GM23248 (cell line): ENCODE data around the gene NUDT14. TPM values are rescaled to one million over a fixed set of nuclear protein-coding genes. Genes with fewer than 3 reads are reported as not detected.

Experiments
- DNase-seq: peaks from one replicate; pipeline ENCODE4 v3.0.0-alpha.2; 2015
- H2AFZ ChIP-seq: fragments of 200-600 bp; sonication (generic); 2 replicates; pipeline ENCODE4 v1.6.1; 2016; ENCODE audit warnings: antibody characterized with exemption
- H3F3A ChIP-seq: fragments of 200-600 bp; sonication (generic); 2 replicates; pipeline ENCODE4 v1.6.1; 2016; ENCODE audit warnings: mild to moderate bottlenecking, antibody characterized with exemption, mixed run types; ENCODE audit not compliant: insufficient read depth
- H3K27ac ChIP-seq: fragments of 200-600 bp; sonication (generic); 2 replicates; pipeline ENCODE4 v1.5.1; 2016; ENCODE audit warnings: mild to moderate bottlenecking
- H3K27me3 ChIP-seq: fragments of 200-600 bp; sonication (generic); replicated peaks from 2 replicates; pipeline ENCODE4 v1.6.1; 2016; ENCODE audit warnings: mild to moderate bottlenecking; ENCODE audit not compliant: insufficient read depth
- H3K36me3 ChIP-seq: fragments of 200-600 bp; sonication (generic); 2 replicates; pipeline ENCODE4 v1.6.1; 2016; ENCODE audit warnings: low read depth, mild to moderate bottlenecking
- H3K4me1 ChIP-seq: fragments of 200-600 bp; sonication (generic); 2 replicates; pipeline ENCODE4 v1.6.1; 2016; ENCODE audit warnings: mild to moderate bottlenecking; ENCODE audit not compliant: insufficient read depth
- H3K4me2 ChIP-seq: fragments of 200-600 bp; sonication (generic); one replicate; pipeline ENCODE4 v1.6.1; 2016; ENCODE audit warnings: mild to moderate bottlenecking; ENCODE audit not compliant: unreplicated experiment
- H3K4me3 ChIP-seq: fragments of 200-600 bp; sonication (generic); 2 replicates; pipeline ENCODE4 v1.5.1; 2016; ENCODE audit warnings: mild to moderate bottlenecking
- H3K79me2 ChIP-seq: fragments of 200-600 bp; sonication (generic); 2 replicates; pipeline ENCODE4 v1.6.1; 2016; ENCODE audit warnings: mild to moderate bottlenecking; ENCODE audit not compliant: insufficient read depth
- H3K9ac ChIP-seq: fragments of 200-600 bp; sonication (generic); 2 replicates; pipeline ENCODE4 v1.6.1; 2016; ENCODE audit warnings: mild to moderate bottlenecking
- H3K9me2 ChIP-seq: fragments of 200-600 bp; sonication (generic); 2 replicates; pipeline ENCODE4 v1.6.1; 2016; ENCODE audit warnings: mixed run types, mild to moderate bottlenecking, moderate library complexity; ENCODE audit not compliant: insufficient read depth
- H3K9me3 ChIP-seq: fragments of 200-600 bp; sonication (generic); one replicate; pipeline ENCODE4 v1.6.1; 2017; ENCODE audit warnings: low read depth
- H4K20me1 ChIP-seq: fragments of 200-600 bp; sonication (generic); 2 replicates; pipeline ENCODE4 v1.6.0; 2016; ENCODE audit not compliant: insufficient read depth
- EZH2 ChIP-seq: fragments of 200-600 bp; sonication (generic); IDR thresholded peaks from 2 replicates; pipeline ENCODE4 v1.6.1; 2018; ENCODE audit warnings: antibody characterized with exemption, mild to moderate bottlenecking; ENCODE audit not compliant: insufficient read depth, poor library complexity, severe bottlenecking
- EZH2phosphoT487 ChIP-seq: fragments of 200-600 bp; sonication (generic); IDR thresholded peaks from 2 replicates; pipeline ENCODE4 v1.6.1; 2018; ENCODE audit warnings: antibody characterized with exemption, moderate library complexity, mild to moderate bottlenecking, low read depth; ENCODE audit not compliant: insufficient read depth
- WGBS, 2 experiments: methylation state at CpG; one replicate each; pipeline ENCODE4 v1.1.6; 2015 to 2017; ENCODE audit warnings: low lambda C conversion rate in 2 of 2, low coverage in 1 of 2; ENCODE audit errors: missing lambda C conversion rate in 2 of 2; 5-methylcytosine and 5-hydroxymethylcytosine counted together
- in situ Hi-C: fragments of 300-500 bp; cut with MboI; formaldehyde crosslinking; loops from 2 replicates; pipeline ENCODE4 v1.15.0; 2020
- polyA plus RNA-seq: library from polyadenylated mRNA; unstranded; fragments of >200 nt; fragmentation: Nextera tagmentation; extraction: Ambion mirVana; gene quantifications from 2 replicates; pipeline ENCODE4 v1.2.1, GENCODE V29; 2016
- total RNA-seq: library from RNA; depleted of rRNA; stranded (reverse); fragments of >200 nt; shearing (Covaris generic); gene quantifications from 2 replicates; pipeline ENCODE4 v1.2.3, GENCODE V29; 2014

Gene NUDT14
- total and polyA plus RNA-seq, 2 experiments from 2014 or later, result 8.6 to 10.8 TPM

DNA sequence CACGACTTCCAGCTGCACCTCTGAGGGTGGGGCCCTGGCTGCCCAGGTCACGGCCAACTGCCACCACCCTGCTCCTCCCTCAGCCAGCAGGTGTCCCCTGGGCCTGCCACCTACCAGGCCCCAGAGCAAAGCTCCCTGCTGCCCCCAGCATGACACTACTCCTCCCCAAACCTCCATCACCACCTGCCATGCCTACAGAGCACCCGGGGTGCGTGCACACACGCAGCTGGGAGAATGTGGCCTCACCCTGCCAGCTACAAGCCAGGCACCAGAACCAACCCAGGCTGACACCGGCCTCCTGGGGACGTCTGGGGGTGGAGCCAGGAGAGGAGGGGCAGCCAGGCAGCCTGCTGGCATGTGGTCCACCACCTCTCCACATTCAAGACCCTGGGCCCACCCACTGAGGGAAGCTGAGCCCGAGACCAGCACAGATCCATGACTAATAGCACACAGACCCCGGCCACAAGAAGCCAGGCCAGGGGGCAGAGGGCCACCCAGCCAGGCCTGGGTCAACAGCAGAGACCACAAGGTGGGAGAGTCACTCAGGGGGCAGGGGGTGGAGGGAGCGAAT lies 15.9 kb downstream of the NUDT14 start:
- no peaks in the 10 kb centered on the region for H3K79me2 ChIP-seq
- in situ Hi-C loops, result no loop called here
- 70 to 74% methylated on average over 9 to 10 of the region's 10 CpGs for WGBS, 2 experiments

DNA sequence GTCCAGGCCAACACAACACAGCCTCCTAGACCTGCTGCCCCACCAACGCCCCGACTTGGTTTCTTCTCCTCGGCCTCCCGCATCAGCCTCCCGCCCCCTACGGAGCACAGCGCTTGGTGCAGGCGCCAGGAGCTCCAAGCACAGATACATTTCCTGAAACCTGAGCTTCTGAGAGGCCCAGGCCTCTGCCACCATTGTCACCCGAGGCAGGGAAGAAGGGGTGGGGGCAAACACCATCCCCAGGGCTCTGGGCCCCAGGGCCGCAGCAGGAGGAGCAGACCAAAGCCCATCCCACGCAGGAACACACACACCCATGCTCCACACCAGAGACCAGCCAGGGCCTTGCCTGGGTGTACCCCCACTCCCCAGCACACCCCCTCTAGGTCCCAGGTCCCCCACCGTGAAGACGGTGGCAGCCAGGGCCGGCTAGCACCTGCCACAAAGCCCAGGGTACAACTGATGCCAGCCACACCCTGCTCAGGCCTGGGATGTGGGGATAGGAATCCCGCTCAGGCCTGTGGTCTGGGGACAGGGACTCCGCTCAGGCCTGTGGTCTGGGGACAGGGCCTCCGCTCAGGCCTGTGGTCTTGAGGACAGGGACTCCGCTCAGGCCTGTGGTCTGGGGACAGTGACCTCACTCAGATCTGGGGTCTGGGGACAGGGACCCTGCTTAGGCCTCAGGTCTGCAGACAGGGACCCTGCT lies 17.9 kb downstream of the NUDT14 start:
- no peak overlapping the region for H3K4me3 ChIP-seq
- H3K9ac ChIP-seq, result no peak overlapping the region
- no peaks in the 10 kb centered on the region for H4K20me1 ChIP-seq
- no peaks in the 10 kb centered on the region for H3K36me3 ChIP-seq
- no peak overlapping the region for H3K4me2 ChIP-seq
- no peak overlapping the region for H3K27ac ChIP-seq
- DNase-seq, result no peak
- no peaks in the 10 kb centered on the region for H3K4me1 ChIP-seq
- in situ Hi-C loops, result no loop called here
- H3F3A ChIP-seq, result no peaks in the 10 kb centered on the region
- TF ChIP-seq EZH2phosphoT487, result no peak
- TF ChIP-seq EZH2, result no peak
- H3K9me3 ChIP-seq, result no peaks in the 10 kb centered on the region
- H2AFZ ChIP-seq, result no peak overlapping the region
- no peaks in the 10 kb centered on the region for H3K27me3 ChIP-seq
- H3K79me2 ChIP-seq, result no peaks in the 10 kb centered on the region
- 70 to 80% methylated on average over 14 to 18 of the region's 18 CpGs for WGBS, 2 experiments
- no peaks in the 10 kb centered on the region for H3K9me2 ChIP-seq

More for the DNA sequence above, 15.9 kb downstream of the NUDT14 start:
- Histone ChIP-seq H3K4me3 (no peak overlapping the region), H3K36me3 (no peaks in the 10 kb centered on the region), H2AFZ (no peak overlapping the region), H3K9ac (no peak overlapping the region), H4K20me1 (no peaks in the 10 kb centered on the region), H3K27me3 (peaks cover 9% of the 10 kb centered on the region; the same call in 1 of the 2 replicates), H3K9me2 (no peaks in the 10 kb centered on the region), H3K4me1 (no peaks in the 10 kb centered on the region), H3K4me2 (no peak overlapping the region), H3K27ac (no peak overlapping the region), H3K9me3 (no peaks in the 10 kb centered on the region), H3F3A (no peaks in the 10 kb centered on the region)
- TF ChIP-seq EZH2phosphoT487 (no peak), EZH2 (no peak)
- no peak for DNase-seq

DNA sequence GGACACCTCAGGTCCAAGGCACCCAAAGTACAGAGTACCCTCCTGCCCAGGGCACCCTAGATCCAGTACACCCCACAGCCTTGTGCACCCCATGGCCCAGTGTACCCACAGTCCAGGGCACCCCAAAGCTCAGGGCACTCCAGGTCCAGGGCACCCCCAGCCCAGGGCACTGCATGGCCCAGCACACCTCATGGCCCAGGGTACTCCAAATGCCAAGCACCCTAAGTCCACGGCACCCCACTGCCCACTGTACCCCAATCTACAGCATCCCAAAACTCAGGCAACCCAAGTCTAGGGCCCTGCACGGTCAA lies 18.5 kb downstream of the NUDT14 start:
- H3K9me3 ChIP-seq, result no peaks in the 10 kb centered on the region
- in situ Hi-C loops, result no loop called here
- no peaks in the 10 kb centered on the region for H3F3A ChIP-seq
- H3K4me3 ChIP-seq, result no peak overlapping the region
- H3K4me1 ChIP-seq, result no peaks in the 10 kb centered on the region
- H2AFZ ChIP-seq, result no peak overlapping the region
- H4K20me1 ChIP-seq, result no peaks in the 10 kb centered on the region
- H3K79me2 ChIP-seq, result no peaks in the 10 kb centered on the region
- no peak overlapping the region for H3K27ac ChIP-seq
- no peaks in the 10 kb centered on the region for H3K9me2 ChIP-seq
- H3K36me3 ChIP-seq, result no peaks in the 10 kb centered on the region
- no peak overlapping the region for H3K4me2 ChIP-seq
- no peak overlapping the region for H3K9ac ChIP-seq
- no peaks in the 10 kb centered on the region for H3K27me3 ChIP-seq
- DNase-seq, result no peak
- 78 to 91% methylated on average over 2 of the region's 2 CpGs for WGBS, 2 experiments
- no peak for TF ChIP-seq EZH2
- TF ChIP-seq EZH2phosphoT487, result no peak

DNA sequence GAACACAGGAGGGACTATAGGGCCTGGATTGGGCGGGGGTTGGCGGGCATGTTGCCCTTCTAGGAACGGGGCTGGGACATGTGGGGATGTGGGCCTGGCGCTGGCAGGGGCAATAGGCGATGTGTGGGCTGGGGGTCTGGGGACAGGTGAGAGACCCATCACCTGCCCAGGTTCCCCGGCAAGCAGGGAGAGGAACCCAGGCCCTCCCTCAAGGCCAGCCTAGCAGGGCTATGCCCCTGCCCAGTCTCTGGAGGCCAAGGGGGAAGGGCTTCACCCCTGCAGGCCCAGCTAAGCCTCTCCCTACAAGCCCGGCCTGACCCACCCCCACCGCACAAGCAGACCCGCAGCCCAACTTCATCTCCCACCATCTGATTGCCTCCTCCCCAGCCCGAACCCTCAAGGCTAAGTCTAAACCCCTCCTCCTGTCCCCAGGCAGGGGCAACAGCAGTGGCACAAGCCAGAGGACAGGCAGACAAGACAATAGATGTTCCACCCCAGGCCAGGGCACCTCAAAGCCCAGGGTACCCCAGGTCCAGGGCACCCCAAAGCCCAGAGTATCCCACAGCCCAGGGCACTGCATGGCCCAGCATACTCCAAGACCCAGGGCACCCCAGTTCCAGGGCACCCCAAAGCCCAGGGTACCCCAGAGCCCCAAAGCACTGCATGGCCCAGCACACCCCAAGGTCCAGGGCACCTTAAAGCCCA lies 19.0 kb downstream of the NUDT14 start:
- H3K27ac ChIP-seq, result no peak overlapping the region
- TF ChIP-seq EZH2phosphoT487, result no peak
- no peak for TF ChIP-seq EZH2
- no peaks in the 10 kb centered on the region for H3K4me1 ChIP-seq
- no peak overlapping the region for H3K4me2 ChIP-seq
- no peak overlapping the region for H3K9ac ChIP-seq
- H3K9me2 ChIP-seq, result no peaks in the 10 kb centered on the region
- in situ Hi-C loops, result no loop called here
- no peaks in the 10 kb centered on the region for H3K9me3 ChIP-seq
- no peaks in the 10 kb centered on the region for H3K27me3 ChIP-seq
- H2AFZ ChIP-seq, result no peak overlapping the region
- no peaks in the 10 kb centered on the region for H4K20me1 ChIP-seq
- no peak overlapping the region for H3K4me3 ChIP-seq
- H3K79me2 ChIP-seq, result no peaks in the 10 kb centered on the region
- 61 to 69% methylated on average over 9 to 10 of the region's 10 CpGs for WGBS, 2 experiments
- H3K36me3 ChIP-seq, result no peaks in the 10 kb centered on the region
- no peak for DNase-seq
- no peaks in the 10 kb centered on the region for H3F3A ChIP-seq
